GM12878 (cell line): ENCODE results near the gene SLC44A3.

Experiments
- ELK1 ChIP-seq: IDR thresholded peaks from 2 replicates; pipeline ENCODE4 v1.6.1; 2012; ENCODE audit warnings: low read depth, low read length, improper control_type of control experiment
- USF2 ChIP-seq: IDR thresholded peaks from 2 replicates; pipeline ENCODE4 v1.6.1; 2011; ENCODE audit warnings: low read depth, low read length, improper control_type of control experiment, borderline replicate concordance

GRCh38 chr1:94883691-94884090 is 63.5 kb downstream of the SLC44A3 start:
- TF ChIP-seq ELK1 = no peak
- no peak for TF ChIP-seq USF2
